NCI-H69 (cell line): ENCODE results near the gene MREG.
"Not testable (repeated sequence)": the region's sequence is repeated elsewhere in the genome, so short reads cannot be mapped to it uniquely, and the experiment has no call there.

Experiments
- DNase-seq: peaks from one replicate; lab custom pipeline; 2025; lab: John Stamatoyannopoulos, UW

The MREG gene

GRCh38 chr2:215958257-215958656 lies 55.1 kb downstream of the MREG start:
- DNase-seq: no peak

GRCh38 chr2:215957354-215958122 lies 55.8 kb downstream of the MREG start:
- DNase-seq: not testable (repeated sequence)

GRCh38 chr2:215952860-215953637 lies 60.3 kb downstream of the MREG start:
- DNase-seq: no peak

GRCh38 chr2:215951558-215951957 lies 61.8 kb downstream of the MREG start:
- DNase-seq: no peak

- DNase-seq: peak; percentile 53
Measured at GRCh38 chr2:215949991-215950404, 63.4 kb downstream of the MREG start.

DNA sequence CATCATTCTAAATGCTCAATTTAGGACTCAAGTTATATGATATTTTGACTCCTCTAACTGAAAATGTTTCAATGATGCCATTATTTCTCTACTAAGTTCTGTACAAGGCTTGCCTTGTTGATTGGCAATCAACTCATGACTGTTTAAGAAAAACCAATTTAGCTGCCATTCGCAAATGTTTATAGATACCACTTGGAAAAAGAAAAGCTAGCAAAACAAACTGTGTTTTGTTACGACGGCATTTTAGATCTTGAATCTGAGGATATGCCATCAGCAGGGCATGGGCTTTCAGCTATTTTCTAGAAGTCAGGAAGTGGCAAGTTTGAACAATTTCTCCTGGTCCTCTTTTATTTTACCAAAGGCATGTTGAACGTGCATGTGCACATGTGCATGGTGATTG lies 65.3 kb downstream of the MREG start:
- DNase-seq: no peak

DNA sequence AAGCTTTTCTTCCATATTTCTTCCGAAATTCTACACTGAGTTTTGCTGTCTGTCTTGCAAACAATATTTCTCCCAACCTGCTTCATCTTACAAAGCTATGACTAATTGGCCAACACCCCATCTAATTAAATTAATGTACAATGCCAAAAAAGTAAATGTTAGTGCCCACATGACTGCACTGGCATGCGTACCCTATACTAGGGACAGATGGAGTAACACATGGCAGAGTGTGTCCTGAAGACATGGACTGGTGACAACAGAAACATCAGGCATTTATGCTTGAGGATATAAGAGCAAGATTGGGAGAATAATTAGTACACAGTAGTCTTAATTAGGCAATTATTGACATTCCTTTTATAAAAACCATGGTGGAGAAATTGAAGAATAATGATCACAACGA lies 66.8 kb downstream of the MREG start:
- no peak for DNase-seq

DNA sequence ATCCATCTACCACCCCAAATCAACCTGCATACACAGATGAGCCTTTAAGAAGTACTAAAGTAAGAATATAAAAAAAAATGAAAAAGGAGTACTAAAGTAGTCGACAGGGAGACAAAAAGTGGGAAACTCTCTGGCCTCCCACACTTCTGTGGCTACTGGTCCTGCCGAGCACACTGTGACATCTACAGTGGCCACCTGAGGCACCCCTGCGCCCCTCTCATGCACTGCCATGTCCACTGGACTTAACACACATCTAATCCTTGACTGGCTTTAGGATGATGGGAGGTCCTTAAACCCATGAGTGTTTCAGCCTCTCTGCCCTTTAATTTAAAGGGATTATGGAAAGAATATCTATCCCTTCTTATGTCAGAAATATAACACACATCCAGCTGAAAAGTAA lies 71.2 kb downstream of the MREG start:
- no peak for DNase-seq

DNA sequence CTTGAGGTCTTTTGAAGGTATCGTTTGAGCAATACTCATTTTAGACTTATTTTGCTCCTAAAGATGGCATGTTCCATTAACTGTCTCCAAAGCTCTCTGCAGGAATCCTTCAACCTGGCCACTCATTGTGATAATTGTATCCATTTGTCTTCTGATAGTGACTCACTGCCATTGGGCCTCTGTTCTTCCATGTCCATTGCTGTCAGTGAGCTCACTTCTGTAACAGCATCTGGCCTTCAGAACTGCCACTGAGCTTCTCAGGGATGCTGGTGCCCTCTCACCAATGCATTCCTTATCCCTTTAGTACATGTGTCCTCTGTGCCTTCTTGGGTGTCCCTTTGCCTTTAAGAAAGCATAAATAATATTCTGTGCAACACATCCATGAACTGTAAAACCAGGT lies 71.6 kb downstream of the MREG start:
- no peak for DNase-seq

DNA sequence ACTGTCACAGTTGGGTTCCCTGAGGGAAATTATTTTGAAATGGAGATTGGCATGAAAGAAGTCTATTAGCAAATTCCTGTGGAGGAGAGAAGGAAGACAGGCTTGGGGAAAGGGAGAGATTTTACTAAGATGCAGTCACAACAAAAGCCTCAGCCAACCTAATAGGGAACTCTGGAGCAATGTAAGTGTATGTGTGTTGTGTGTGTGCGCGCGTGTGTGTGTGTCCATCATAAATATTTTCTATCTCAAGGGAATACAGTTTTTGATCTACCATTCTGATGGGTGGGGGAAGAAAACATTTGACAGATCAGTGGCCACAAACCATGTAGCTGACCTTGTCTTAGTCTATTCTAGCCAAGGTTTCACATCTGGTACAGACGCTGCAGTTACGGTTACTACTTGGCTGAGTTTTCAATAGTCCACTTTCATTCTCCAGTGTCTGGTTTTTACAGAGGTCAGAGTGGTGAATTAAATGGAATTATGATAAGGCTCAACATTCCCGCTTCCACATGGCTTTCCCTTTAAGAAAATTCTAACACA lies 72.6 kb downstream of the MREG start:
- DNase-seq: no peak

GRCh38 chr2:215937190-215937589 lies 76.2 kb downstream of the MREG start:
- DNase-seq: no peak

GRCh38 chr2:215933151-215933550 lies 80.2 kb downstream of the MREG start:
- no peak for DNase-seq

DNA sequence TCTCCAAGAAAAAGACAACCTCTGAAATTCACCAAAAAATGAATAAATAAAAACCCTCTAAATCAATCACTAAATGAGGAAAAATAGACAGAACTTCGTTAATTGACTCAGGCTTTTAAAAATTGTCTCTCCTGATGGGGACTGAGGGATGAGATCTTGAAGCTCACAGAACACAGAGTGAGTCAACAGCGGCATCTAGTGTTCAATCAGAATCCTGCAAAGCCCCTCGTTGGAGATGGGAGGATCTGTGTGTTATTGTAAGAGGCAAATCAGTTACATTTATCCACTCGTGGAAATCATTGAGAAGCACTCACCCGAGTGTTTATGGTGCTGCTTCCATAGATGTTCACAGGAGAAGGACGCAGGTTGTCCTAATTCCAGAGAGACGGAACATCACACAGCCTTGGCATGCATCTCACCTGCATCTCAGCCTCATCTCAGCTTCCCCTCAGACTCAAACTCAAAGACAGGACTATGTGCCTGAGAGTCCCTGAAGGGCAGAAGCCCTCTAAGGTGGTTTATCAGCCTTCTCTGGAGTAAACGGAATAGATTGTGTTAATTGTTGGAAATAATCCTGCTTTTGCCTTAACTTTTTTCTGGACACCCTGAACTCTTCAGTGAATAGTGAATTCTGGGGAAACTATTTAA lies 82.0 kb downstream of the MREG start:
- DNase-seq: peak; percentile 55

DNA sequence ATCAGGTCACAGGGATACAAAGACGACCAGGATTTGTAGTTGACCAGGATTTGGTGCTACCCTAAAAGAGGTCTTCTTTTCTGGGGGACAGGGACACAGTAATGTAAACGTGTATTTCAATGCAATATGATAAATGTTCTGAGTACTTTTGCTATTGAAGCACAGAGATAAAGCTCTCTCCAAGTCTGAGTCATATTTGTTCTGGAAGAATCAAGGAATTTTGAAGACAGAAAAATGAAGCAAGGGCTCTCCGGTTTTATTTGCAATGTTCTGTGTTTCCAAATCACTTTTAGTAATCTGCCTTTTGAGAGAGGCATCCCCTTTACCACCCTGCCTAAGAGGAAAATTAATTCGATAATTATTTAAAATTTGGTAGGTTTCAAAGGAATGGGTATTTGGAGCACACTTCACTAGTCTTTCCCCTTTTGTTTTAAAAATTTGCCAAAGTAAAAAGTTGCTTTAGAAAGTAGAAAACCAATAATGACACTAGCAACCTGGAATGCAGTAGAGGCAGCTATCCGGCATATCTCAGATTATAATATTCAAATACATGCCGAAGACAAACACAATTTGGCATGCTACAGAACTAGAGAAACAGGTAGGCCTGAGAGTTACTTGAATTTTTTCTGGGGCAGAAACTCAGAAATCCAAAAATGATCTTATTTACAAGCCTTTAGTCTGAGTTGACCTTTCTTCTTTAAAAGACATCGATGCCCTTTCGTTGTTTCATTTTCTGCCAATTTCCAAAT lies 82.7 kb downstream of the MREG start:
- no peak for DNase-seq

- DNase-seq: no peak
Measured at GRCh38 chr2:215929602-215930335, 83.6 kb downstream of the MREG start.

DNA sequence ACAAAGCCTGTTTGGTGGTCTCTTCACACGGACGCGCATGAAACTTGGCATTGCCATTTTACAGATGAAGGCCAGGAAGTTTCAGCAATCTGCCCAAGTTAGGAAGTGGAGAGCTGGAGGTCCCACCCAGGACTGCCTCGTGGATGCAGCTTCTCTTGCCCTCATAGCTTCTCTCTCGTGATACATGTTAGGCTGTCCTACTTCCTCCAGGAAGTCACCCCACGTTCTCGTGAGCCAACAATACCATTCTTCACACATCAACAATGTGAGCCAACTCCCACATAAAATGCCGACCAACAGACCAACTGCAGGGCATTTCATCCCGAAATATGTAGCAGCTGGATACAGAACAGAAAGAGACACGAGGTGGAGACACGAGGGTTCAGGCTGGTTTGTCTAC lies 85.3 kb downstream of the MREG start:
- no peak for DNase-seq

- DNase-seq: not testable (repeated sequence)
Measured at GRCh38 chr2:215926992-215927391, 86.4 kb downstream of the MREG start.

GRCh38 chr2:215921895-215922294 lies 91.5 kb downstream of the MREG start:
- DNase-seq: peak; percentile 50

DNA sequence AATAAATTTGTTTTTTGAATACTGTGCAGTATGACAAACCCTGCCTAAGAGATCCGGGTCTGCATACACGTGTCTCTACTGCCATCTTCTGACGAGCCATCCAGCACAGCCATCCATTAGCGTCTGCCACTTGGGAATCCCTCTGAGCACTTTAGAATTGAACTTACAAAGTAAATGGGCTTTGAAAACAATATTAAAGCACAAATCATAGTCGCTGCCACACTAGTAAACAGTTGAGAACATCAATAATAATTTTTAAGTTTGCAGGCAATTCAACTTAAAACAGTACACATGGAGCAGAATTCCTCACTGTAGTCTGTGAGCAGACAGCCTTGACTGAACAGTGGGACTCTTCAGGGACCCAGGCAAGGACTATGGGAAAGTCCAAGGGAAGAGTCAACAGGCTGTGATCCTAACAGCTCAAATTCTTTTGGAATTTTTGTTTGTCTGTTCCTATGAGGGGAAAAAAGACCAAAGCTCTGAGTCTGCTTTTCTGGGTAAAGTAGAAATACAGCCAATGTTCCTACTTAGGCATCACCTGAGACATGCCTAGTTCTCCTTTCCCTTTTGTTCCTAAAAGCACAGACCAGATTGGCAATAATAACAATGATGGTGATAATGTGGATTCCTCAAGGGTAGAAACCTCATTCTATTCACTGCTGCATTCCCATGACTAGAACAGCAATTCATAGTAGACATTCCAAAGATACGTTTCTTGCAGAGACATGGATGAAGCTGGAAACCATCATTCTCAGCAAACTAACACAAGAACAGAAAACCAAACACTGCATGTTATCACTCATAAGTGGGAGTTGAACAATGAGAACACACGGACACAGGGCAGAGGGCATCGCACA lies 92.9 kb downstream of the MREG start:
- DNase-seq: peak; percentile 57

DNA sequence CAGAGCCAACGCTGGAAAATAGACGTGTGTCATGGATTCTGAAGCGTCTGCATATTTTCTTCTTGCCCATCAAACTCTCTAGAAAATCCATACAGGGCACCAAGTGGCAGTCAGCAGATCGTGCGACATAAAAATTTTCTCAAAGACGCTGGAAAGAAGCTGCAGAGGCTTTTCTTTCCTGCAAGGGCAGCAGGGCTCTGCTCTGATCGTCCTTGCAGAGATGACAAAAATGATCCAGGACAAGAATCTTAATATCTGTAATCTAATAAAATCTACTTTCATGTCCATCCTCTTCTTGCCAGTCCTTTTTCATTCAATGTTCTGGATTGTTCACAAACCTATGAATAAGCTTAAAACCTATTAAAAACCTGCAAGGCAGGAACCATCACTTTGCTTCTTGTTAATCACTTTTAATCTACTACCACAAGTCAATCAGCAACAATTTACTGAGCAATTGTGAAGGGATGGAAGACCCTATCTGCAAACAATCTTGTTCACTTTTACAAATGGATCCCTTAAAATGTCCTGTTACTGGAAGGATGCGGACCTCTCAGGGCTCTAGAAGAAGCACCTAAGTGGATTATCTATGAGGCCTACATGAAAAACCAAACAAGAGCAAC lies 93.6 kb downstream of the MREG start:
- no peak for DNase-seq
